SK-MEL-5 (cell line): Measurements from ENCODE around the gene APBA2. TPM values are rescaled to one million over a fixed set of nuclear protein-coding genes. Genes with fewer than 3 reads are reported as not detected.

Experiments
- DNase-seq: peaks from one replicate; pipeline ENCODE4 v3.0.0-alpha.2; 2016; ENCODE audit warnings: low read depth, low spot score
- in situ Hi-C: cut with HindIII; loops from 2 replicates; pipeline ENCODE4 v1.10.0; 2016; ENCODE audit warnings: low sequenced_read_pairs, high pct_unique_total_duplicates, low pct_unique_long_range_greater_than_20kb
- total RNA-seq: library from RNA; depleted of rRNA; stranded (reverse); fragments of >200 nt; shearing (Covaris generic); gene quantifications from 2 replicates; pipeline ENCODE4 v1.2.3, GENCODE V29; 2014

Gene APBA2
- total RNA-seq, 1 experiment from 2014 or later, result 24.6 TPM

- DNase-seq, result no peak
- in situ Hi-C loops, result no loop called here
Measured at GRCh38 chr15:28919679-28920655, 34.2 kb downstream of the APBA2 start.

GRCh38 chr15:28920781-28921331, 35.1 kb downstream of the APBA2 start:
- in situ Hi-C loops, result no loop called here
- DNase-seq, result no peak

- in situ Hi-C loops, result no loop called here
Measured at GRCh38 chr15:28921336-28921735, 35.6 kb downstream of the APBA2 start.

GRCh38 chr15:28921919-28922706, 36.3 kb downstream of the APBA2 start:
- DNase-seq, result peak; percentile 6
- in situ Hi-C loops, result no loop called here

More at GRCh38 chr15:28921336-28921735, 35.6 kb downstream of the APBA2 start:
- DNase-seq, result no peak

GRCh38 chr15:28922707-28923012, 36.9 kb downstream of the APBA2 start:
- in situ Hi-C loops, result no loop called here
- DNase-seq, result no peak

- no peak for DNase-seq
- in situ Hi-C loops, result no loop called here
Measured at GRCh38 chr15:28923726-28924280, 38.0 kb downstream of the APBA2 start.

- in situ Hi-C loops, result no loop called here
- no peak for DNase-seq
Measured at GRCh38 chr15:28927043-28927442, 41.3 kb downstream of the APBA2 start.

- in situ Hi-C loops, result no loop called here
- no peak for DNase-seq
Measured at GRCh38 chr15:28929200-28929599, 43.4 kb downstream of the APBA2 start.

GRCh38 chr15:28930011-28930410, 44.2 kb downstream of the APBA2 start:
- in situ Hi-C loops, result no loop called here
- DNase-seq, result no peak

GRCh38 chr15:28930476-28931291, 44.9 kb downstream of the APBA2 start:
- in situ Hi-C loops, result no loop called here
- DNase-seq, result no peak

GRCh38 chr15:28931828-28932227, 46.1 kb downstream of the APBA2 start:
- in situ Hi-C loops, result no loop called here
- no peak for DNase-seq

- in situ Hi-C loops, result no loop called here
- DNase-seq, result no peak
Measured at GRCh38 chr15:28932361-28932760, 46.6 kb downstream of the APBA2 start.

GRCh38 chr15:28933710-28934445, 48.1 kb downstream of the APBA2 start:
- in situ Hi-C loops, result no loop called here
- DNase-seq, result no peak

GRCh38 chr15:28934645-28935044, 48.9 kb downstream of the APBA2 start:
- in situ Hi-C loops, result no loop called here
- no peak for DNase-seq

GRCh38 chr15:28935316-28935715, 49.5 kb downstream of the APBA2 start:
- DNase-seq, result peak; percentile 61
- in situ Hi-C loops, result no loop called here

GRCh38 chr15:28936081-28936480, 50.3 kb downstream of the APBA2 start:
- in situ Hi-C loops, result no loop called here
- no peak for DNase-seq

- DNase-seq, result no peak
- in situ Hi-C loops, result no loop called here
Measured at GRCh38 chr15:28936481-28936881, 50.7 kb downstream of the APBA2 start.
